Panc1 (cell line): Measurements from ENCODE around the gene LENEP. TPM values are rescaled to one million over a fixed set of nuclear protein-coding genes. Genes with fewer than 3 reads are reported as not detected.

Source experiments
- ATAC-seq: fragments of 200-7000 bp; cut with Tn5 transposase; 2 replicates; pipeline ENCODE4 v1.9.1; 2020; ENCODE audit warnings: mild to moderate bottlenecking, moderate library complexity
- BruUV-seq: library from RNA; stranded (reverse); fragments of 400-500 nt; replicated peaks from 2 replicates; lab custom pipeline; 2021; lab: Mats Ljungman, UMichigan
- CTCF ChIA-PET: fragments of 300-600 bp; sonication (Branson Sonifier 250); formaldehyde crosslinking; loops from one replicate; lab custom pipeline; 2022; ENCODE audit warnings: antibody characterized with exemption; lab: Charles Lee
- POLR2A ChIA-PET: fragments of 300-600 bp; sonication (Branson Sonifier 250); formaldehyde crosslinking; loops from one replicate; lab custom pipeline; 2022; ENCODE audit warnings: antibody characterized with exemption; lab: Charles Lee
- DNase-seq: peaks from one replicate; pipeline ENCODE4 v3.0.0-alpha.2; 2010; ENCODE audit warnings: low read depth, low spot score
- H3K27ac ChIP-seq: 2 replicates; pipeline ENCODE4 v1.5.1; 2011; ENCODE audit warnings: mild to moderate bottlenecking, low read length, inconsistent platforms
- H3K27me3 ChIP-seq: fragments of 200-500 bp; sonication (Bioruptor generic); 2 replicates; pipeline ENCODE4 v1.6.0; 2014; ENCODE audit warnings: low read length, inconsistent platforms; ENCODE audit not compliant: control insufficient read depth, insufficient read depth
- H3K36me3 ChIP-seq: fragments of 200-500 bp; sonication (Bioruptor generic); 2 replicates; pipeline ENCODE4 v1.5.1; 2014; ENCODE audit warnings: inconsistent platforms, mild to moderate bottlenecking, low read length, moderate library complexity; ENCODE audit not compliant: control insufficient read depth, insufficient read depth
- H3K4me1 ChIP-seq: 2 replicates; pipeline ENCODE4 v1.5.1; 2011; ENCODE audit warnings: inconsistent platforms, mild to moderate bottlenecking, low read length, moderate library complexity; ENCODE audit not compliant: control insufficient read depth, insufficient read depth
- H3K4me3 ChIP-seq, 2 experiments: 2 replicates each; pipeline ENCODE4 v1.5.1; 2011 to 2012; ENCODE audit warnings: low read depth in 2 of 2, low read length in 2 of 2, mild to moderate bottlenecking in 2 of 2, inconsistent platforms in 1 of 2, moderate library complexity in 1 of 2
- H3K9me3 ChIP-seq: fragments of 200-500 bp; sonication (Bioruptor generic); 2 replicates; pipeline ENCODE4 v1.5.1; 2014; ENCODE audit warnings: low read depth, mild to moderate bottlenecking, inconsistent platforms, low read length, moderate library complexity; ENCODE audit not compliant: control insufficient read depth, insufficient read depth
- POLR2AphosphoS5 ChIP-seq: IDR thresholded peaks from 2 replicates; pipeline ENCODE4 v1.6.1; 2012; ENCODE audit warnings: mild to moderate bottlenecking, low read depth, low read length, moderate library complexity
- SIN3A ChIP-seq: IDR thresholded peaks from 2 replicates; pipeline ENCODE4 v1.6.1; 2012; ENCODE audit warnings: low read depth, mild to moderate bottlenecking, low read length, moderate library complexity, borderline replicate concordance; ENCODE audit not compliant: insufficient read depth
- TCF7L2 ChIP-seq: IDR thresholded peaks from 2 replicates; pipeline ENCODE4 v1.6.1; 2011; ENCODE audit warnings: mild to moderate bottlenecking, low read depth, low read length, inconsistent platforms
- in situ Hi-C: cut with HindIII; loops from 2 replicates; pipeline ENCODE4 v1.10.0; 2016; ENCODE audit warnings: low sequenced_read_pairs, low pct_unique_long_range_greater_than_20kb
- intact Hi-C: fragments of 100-400 bp; cut with micrococcal nuclease; formaldehyde crosslinking; loops from one replicate; pipeline ENCODE4 v1.10.0; 2022; ENCODE audit not compliant: unreplicated experiment
- total RNA-seq: library from RNA; stranded (reverse); gene quantifications from one replicate; pipeline ENCODE4 v1.2.1, GENCODE V29; 2021; ENCODE audit not compliant: unreplicated experiment
- TF ChIP-seq, protein P1 (sequence below): fragments of 450-650 bp; IDR thresholded peaks from 2 replicates; pipeline ENCODE4 v1.5.1; 2017; ENCODE audit warnings: mild to moderate bottlenecking
- TF ChIP-seq, protein P2 (sequence below), 2 experiments: IDR thresholded peaks; 2 replicates each; pipeline ENCODE4 v1.6.1; 2011 to 2012; ENCODE audit warnings: low read depth in 2 of 2, control low read depth in 1 of 2, low read length in 1 of 2, mild to moderate bottlenecking in 1 of 2, moderate library complexity in 1 of 2; ENCODE audit not compliant: insufficient read depth in 1 of 2

Gene LENEP
- total RNA-seq, 1 experiment from 2014 or later, result 0.67 TPM

DNA sequence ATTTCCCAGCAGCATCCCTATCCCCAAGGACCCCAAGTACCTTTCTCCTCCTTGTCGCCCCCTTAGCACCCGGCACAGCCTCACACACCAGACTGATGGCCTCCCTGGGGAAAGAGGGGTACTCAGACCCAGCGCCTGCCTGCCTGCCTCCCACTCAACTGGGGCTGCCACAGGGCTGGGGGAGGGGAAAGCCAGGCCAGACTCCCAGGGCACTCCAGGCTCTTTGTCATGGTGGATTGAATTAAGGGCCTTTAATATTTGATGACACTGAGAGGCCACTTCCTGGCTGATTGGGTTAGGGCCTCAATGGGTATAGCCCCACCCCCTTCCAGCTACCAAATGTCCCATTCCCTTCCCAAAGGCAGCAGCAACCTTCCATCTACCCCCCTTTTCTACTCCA, 24.7 kb upstream of the LENEP start:
- ATAC-seq, result no peak
- intact Hi-C loops, result no loop called here
- in situ Hi-C loops, result no loop called here
- no peak for DNase-seq
- CTCF ChIA-PET, result no interaction called here
- Histone ChIP-seq H3K27ac (peak overlapping the region; percentile 98), H3K9me3 (no peaks in the 10 kb centered on the region), H3K36me3 (peaks cover 9% of the 10 kb centered on the region), H3K4me1 (peaks cover 45% of the 10 kb centered on the region), H3K27me3 (no peaks in the 10 kb centered on the region), H3K4me3 (peak overlapping the region; percentile 77 to 88)
- POLR2A ChIA-PET, result no interaction called here
- TF ChIP-seq TCF7L2, result no peak
- TF ChIP-seq, protein P1, sequence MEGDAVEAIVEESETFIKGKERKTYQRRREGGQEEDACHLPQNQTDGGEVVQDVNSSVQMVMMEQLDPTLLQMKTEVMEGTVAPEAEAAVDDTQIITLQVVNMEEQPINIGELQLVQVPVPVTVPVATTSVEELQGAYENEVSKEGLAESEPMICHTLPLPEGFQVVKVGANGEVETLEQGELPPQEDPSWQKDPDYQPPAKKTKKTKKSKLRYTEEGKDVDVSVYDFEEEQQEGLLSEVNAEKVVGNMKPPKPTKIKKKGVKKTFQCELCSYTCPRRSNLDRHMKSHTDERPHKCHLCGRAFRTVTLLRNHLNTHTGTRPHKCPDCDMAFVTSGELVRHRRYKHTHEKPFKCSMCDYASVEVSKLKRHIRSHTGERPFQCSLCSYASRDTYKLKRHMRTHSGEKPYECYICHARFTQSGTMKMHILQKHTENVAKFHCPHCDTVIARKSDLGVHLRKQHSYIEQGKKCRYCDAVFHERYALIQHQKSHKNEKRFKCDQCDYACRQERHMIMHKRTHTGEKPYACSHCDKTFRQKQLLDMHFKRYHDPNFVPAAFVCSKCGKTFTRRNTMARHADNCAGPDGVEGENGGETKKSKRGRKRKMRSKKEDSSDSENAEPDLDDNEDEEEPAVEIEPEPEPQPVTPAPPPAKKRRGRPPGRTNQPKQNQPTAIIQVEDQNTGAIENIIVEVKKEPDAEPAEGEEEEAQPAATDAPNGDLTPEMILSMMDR, result no peak
- TF ChIP-seq, protein P2, sequence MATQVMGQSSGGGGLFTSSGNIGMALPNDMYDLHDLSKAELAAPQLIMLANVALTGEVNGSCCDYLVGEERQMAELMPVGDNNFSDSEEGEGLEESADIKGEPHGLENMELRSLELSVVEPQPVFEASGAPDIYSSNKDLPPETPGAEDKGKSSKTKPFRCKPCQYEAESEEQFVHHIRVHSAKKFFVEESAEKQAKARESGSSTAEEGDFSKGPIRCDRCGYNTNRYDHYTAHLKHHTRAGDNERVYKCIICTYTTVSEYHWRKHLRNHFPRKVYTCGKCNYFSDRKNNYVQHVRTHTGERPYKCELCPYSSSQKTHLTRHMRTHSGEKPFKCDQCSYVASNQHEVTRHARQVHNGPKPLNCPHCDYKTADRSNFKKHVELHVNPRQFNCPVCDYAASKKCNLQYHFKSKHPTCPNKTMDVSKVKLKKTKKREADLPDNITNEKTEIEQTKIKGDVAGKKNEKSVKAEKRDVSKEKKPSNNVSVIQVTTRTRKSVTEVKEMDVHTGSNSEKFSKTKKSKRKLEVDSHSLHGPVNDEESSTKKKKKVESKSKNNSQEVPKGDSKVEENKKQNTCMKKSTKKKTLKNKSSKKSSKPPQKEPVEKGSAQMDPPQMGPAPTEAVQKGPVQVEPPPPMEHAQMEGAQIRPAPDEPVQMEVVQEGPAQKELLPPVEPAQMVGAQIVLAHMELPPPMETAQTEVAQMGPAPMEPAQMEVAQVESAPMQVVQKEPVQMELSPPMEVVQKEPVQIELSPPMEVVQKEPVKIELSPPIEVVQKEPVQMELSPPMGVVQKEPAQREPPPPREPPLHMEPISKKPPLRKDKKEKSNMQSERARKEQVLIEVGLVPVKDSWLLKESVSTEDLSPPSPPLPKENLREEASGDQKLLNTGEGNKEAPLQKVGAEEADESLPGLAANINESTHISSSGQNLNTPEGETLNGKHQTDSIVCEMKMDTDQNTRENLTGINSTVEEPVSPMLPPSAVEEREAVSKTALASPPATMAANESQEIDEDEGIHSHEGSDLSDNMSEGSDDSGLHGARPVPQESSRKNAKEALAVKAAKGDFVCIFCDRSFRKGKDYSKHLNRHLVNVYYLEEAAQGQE (IDR thresholded peaks at IDR 0.05; ENCODE audit: insufficient read depth in 1 of 2, low read depth in 2 of 2, low read length in 1 of 2), result no peak
- no peak for TF ChIP-seq POLR2AphosphoS5
- no peak for TF ChIP-seq SIN3A
- BruUV-seq, result no TSS peak

- Histone ChIP-seq H3K4me1 (peaks cover 43% of the 10 kb centered on the region), H3K9me3 (no peaks in the 10 kb centered on the region), H3K27ac (peak overlapping the region; percentile 98), H3K36me3 (peaks cover 6% of the 10 kb centered on the region), H3K4me3 (peak overlapping the region; percentile 77 to 88), H3K27me3 (no peaks in the 10 kb centered on the region)
- in situ Hi-C loops (no loop called here), intact Hi-C loops (no loop called here)
- DNase-seq (no peak), ATAC-seq (no peak)
- no TSS peak for BruUV-seq
- ChIA-PET CTCF (interaction anchor here (0.6 kb wide), 1 partner anchor 91 kb away, joined by 11 read pairs; no protein-coding TSS in a partner anchor), POLR2A (no interaction called here)
- TF ChIP-seq, protein P1, result no peak
- TF ChIP-seq SIN3A (no peak), TCF7L2 (no peak), POLR2AphosphoS5 (no peak)
- TF ChIP-seq, protein P2 (IDR thresholded peaks at IDR 0.05; ENCODE audit: insufficient read depth in 1 of 2, low read depth in 2 of 2, low read length in 1 of 2), result no peak
These were observed 24.1 kb upstream of the LENEP start for GRCh38 chr1:154969246-154969645.
